Measurements from ENCODE around the gene HEG1.

The HEG1 gene

GRCh38 chr3:125103406-125103805, 47.6 kb upstream of the HEG1 start:
- H3K27ac ChIP-seq (replicated peaks), result no peak overlapping the region
- no peak for DNase-seq (ENCODE audit: low read depth in 1 of 2, low spot score in 1 of 2)
- TF ChIP-seq GABPA (IDR thresholded peaks at IDR 0.05; ENCODE audit: low read depth), result no peak
- no peak for TF ChIP-seq REST (IDR thresholded peaks at IDR 0.05; ENCODE audit: insufficient replicate concordance, low read depth)
- TF ChIP-seq CTCF (IDR thresholded peaks at IDR 0.05; ENCODE audit: insufficient read depth, low read length), result no peak
- TF ChIP-seq SPI1 (IDR thresholded peaks at IDR 0.05; ENCODE audit: borderline replicate concordance, low read depth), result no peak
- TF ChIP-seq POLR2AphosphoS5 (IDR thresholded peaks at IDR 0.05; ENCODE audit: low read depth), result no peak
- H3K4me3 ChIP-seq (replicated peaks; ENCODE audit: insufficient read depth, low read length), result no peak overlapping the region
- no peaks in the 10 kb centered on the region for H3K27me3 ChIP-seq (ENCODE audit: insufficient read depth, poor library complexity, severe bottlenecking)

- DNase-seq (ENCODE audit: low read depth in 1 of 2, low spot score in 1 of 2), result no peak
- H3K27me3 ChIP-seq (ENCODE audit: insufficient read depth, poor library complexity, severe bottlenecking), result no peaks in the 10 kb centered on the region
- no peak overlapping the region for H3K4me3 ChIP-seq (replicated peaks; ENCODE audit: insufficient read depth, low read length)
- no peak for TF ChIP-seq GABPA (IDR thresholded peaks at IDR 0.05; ENCODE audit: low read depth)
- peak; percentile 34 for TF ChIP-seq REST (IDR thresholded peaks at IDR 0.05; ENCODE audit: insufficient replicate concordance, low read depth)
- no peak overlapping the region for H3K27ac ChIP-seq (replicated peaks)
Measured at GRCh38 chr3:125102470-125102869, 46.7 kb upstream of the HEG1 start.

GRCh38 chr3:125098611-125099291, 43.0 kb upstream of the HEG1 start:
- no peak overlapping the region for H3K27ac ChIP-seq (replicated peaks)
- TF ChIP-seq CTCF (IDR thresholded peaks at IDR 0.05; ENCODE audit: insufficient read depth, low read length), result no peak

GRCh38 chr3:125090649-125091048, 34.9 kb upstream of the HEG1 start:
- Histone ChIP-seq H3K27me3 (ENCODE audit: insufficient read depth, poor library complexity, severe bottlenecking) (peaks cover 7% of the 10 kb centered on the region), H3K27ac (replicated peaks) (no peak overlapping the region), H3K4me3 (replicated peaks; ENCODE audit: insufficient read depth, low read length) (no peak overlapping the region)
- TF ChIP-seq REST (IDR thresholded peaks at IDR 0.05; ENCODE audit: insufficient replicate concordance, low read depth), result no peak
- no peak for TF ChIP-seq POLR2AphosphoS5 (IDR thresholded peaks at IDR 0.05; ENCODE audit: low read depth)
- no peak for TF ChIP-seq GABPA (IDR thresholded peaks at IDR 0.05; ENCODE audit: low read depth)
- TF ChIP-seq SPI1 (IDR thresholded peaks at IDR 0.05; ENCODE audit: borderline replicate concordance, low read depth), result no peak
- TF ChIP-seq CTCF (IDR thresholded peaks at IDR 0.05; ENCODE audit: insufficient read depth, low read length), result no peak
- DNase-seq (ENCODE audit: low read depth in 1 of 2, low spot score in 1 of 2), result no peak

More at GRCh38 chr3:125098611-125099291, 43.0 kb upstream of the HEG1 start:
- no peak for DNase-seq (ENCODE audit: low read depth in 1 of 2, low spot score in 1 of 2)
- Histone ChIP-seq H3K27me3 (ENCODE audit: insufficient read depth, poor library complexity, severe bottlenecking) (peaks cover 7% of the 10 kb centered on the region), H3K4me3 (replicated peaks; ENCODE audit: insufficient read depth, low read length) (no peak overlapping the region)

Measured in HL-60 (cell line).